ENCODE results near the gene SH3GLB1. TPM values are rescaled to one million over a fixed set of nuclear protein-coding genes. Genes with fewer than 3 reads are reported as not detected.

The SH3GLB1 gene
- total RNA-seq, 1 donor from 2014 or later = 28.9 TPM

DNA sequence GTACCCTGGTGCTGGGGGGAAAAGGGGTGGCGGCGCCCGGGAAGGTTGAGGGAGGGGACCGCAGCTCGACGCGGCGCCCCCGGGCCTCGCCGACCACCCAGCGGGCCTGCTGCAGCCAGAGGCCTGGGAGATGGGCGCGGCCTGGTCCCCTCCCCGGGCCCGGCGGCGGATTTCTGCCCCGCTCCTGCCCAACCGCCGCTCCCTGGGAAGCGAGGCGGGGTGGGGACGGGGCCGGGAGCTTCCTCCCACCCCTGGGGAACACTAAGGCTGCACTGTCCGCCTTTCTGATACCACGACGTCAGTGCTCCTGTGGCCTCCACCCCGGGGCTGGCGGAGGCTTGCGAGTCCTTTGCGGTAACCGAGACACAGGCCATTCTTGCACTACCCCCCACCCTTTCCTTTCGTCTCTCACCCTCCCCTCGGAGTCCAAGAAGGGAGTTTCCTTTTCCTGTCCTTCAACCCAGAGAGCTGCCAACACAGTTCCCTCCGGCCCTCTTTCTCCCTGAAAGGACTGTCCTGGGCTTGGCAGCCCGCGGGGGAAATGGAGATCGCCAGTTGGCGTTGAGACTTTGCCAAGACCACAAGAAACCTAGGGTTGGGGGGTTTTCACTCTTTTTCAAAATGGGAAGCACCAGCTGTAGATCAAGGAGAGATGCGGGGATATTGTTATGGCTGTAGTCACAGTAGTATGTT lies 742 bp downstream of the SH3GLB1 start:
- intact Hi-C loops (cut with DNase I) = loop anchor here (1.0 to 10.0 kb wide), 7 partner anchors 38 to 1980 kb away; partner anchors contain the start of genes HS2ST1, ODF2L, PKN2 and SELENOF
- Histone ChIP-seq H3K9me3 (no peaks in the 10 kb centered on the region), H3K27me3 (no peaks in the 10 kb centered on the region), H3K4me3 (peak overlapping the region; percentile 79 to 90), H3K36me3 (no peaks in the 10 kb centered on the region), H3K4me1 (peaks cover 4 to 29% of the 10 kb centered on the region in 2 donors), H3K27ac (peak overlapping the region; percentile 93 to 97)
- TF ChIP-seq, protein P1, sequence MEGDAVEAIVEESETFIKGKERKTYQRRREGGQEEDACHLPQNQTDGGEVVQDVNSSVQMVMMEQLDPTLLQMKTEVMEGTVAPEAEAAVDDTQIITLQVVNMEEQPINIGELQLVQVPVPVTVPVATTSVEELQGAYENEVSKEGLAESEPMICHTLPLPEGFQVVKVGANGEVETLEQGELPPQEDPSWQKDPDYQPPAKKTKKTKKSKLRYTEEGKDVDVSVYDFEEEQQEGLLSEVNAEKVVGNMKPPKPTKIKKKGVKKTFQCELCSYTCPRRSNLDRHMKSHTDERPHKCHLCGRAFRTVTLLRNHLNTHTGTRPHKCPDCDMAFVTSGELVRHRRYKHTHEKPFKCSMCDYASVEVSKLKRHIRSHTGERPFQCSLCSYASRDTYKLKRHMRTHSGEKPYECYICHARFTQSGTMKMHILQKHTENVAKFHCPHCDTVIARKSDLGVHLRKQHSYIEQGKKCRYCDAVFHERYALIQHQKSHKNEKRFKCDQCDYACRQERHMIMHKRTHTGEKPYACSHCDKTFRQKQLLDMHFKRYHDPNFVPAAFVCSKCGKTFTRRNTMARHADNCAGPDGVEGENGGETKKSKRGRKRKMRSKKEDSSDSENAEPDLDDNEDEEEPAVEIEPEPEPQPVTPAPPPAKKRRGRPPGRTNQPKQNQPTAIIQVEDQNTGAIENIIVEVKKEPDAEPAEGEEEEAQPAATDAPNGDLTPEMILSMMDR (IDR thresholded peaks at IDR 0.05) = no peak
- DNase-seq (ENCODE audit: low spot score in 2 of 2) = peak; percentile 13 to 73

DNA sequence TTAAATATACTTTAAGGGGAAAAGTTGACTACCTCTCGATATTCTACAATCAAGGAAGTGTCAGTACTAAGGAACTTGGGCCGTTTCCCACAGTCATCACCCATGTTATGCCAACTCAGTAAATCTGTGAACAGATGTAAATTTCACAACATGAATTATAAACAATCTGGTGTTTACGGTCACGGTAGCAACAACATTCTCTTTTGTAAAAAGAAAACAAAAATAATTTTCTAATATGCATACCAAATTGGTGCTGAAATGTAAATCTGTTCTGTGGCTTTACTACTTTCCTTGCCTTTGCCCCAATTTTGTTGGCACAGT lies 1.2 kb downstream of the SH3GLB1 start:
- peak overlapping the region; percentile 93 to 97 for H3K27ac ChIP-seq
- DNase-seq (ENCODE audit: low spot score in 2 of 2) = no peak
- H3K4me3 ChIP-seq = peak overlapping the region; percentile 79 to 90
- TF ChIP-seq, protein P1 (IDR thresholded peaks at IDR 0.05) = no peak
- H3K27me3 ChIP-seq = no peaks in the 10 kb centered on the region
- H3K36me3 ChIP-seq = no peaks in the 10 kb centered on the region
- intact Hi-C loops (cut with DNase I) = loop anchor here (2.0 to 10.0 kb wide), 6 partner anchors 37 to 1979 kb away; partner anchors contain the start of genes ODF2L and PKN2
- peaks cover 4 to 32% of the 10 kb centered on the region in 2 donors for H3K4me1 ChIP-seq
- H3K9me3 ChIP-seq = no peaks in the 10 kb centered on the region

DNA sequence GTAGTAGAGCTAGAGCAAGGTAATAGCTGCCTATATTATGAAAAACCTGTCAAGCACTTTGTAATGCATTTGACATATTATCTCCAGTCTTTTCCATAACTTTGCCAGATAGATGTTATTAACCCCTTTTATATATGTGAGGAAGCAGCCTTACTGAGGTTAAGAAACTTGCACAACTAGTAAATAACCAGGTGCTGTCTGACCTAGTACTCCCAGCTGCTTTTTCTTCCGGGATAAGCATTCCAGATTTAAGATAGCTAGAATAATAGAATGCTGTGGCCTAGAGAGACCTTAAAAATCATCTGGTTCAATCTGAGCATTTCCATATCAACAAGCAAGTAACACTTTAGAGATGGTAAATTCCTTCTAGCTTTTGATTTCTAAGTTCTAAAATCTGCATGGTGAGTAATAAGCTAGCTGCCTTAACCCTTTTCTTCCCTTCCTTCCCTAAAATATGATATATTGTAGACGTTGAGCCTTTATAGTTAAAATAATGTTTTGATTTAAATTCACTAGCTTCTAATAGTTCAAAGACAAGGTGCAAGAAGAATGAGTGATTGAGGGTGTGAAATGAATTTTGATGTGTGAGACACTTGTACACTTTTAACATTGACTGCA lies 1.8 kb downstream of the SH3GLB1 start:
- Histone ChIP-seq H3K9me3 (no peaks in the 10 kb centered on the region), H3K4me1 (peaks cover 4 to 35% of the 10 kb centered on the region in 2 donors), H3K36me3 (no peaks in the 10 kb centered on the region), H3K4me3 (peak overlapping the region; percentile 79 to 90), H3K27me3 (no peaks in the 10 kb centered on the region), H3K27ac (peak overlapping the region; percentile 93 to 97)
- intact Hi-C loops (cut with DNase I) = loop anchor here (10.0 kb wide), 5 partner anchors 259 to 1979 kb away; partner anchors contain the start of genes ODF2L and PKN2
- TF ChIP-seq, protein P1 (IDR thresholded peaks at IDR 0.05) = no peak
- no peak for DNase-seq (ENCODE audit: low spot score in 2 of 2)

DNA sequence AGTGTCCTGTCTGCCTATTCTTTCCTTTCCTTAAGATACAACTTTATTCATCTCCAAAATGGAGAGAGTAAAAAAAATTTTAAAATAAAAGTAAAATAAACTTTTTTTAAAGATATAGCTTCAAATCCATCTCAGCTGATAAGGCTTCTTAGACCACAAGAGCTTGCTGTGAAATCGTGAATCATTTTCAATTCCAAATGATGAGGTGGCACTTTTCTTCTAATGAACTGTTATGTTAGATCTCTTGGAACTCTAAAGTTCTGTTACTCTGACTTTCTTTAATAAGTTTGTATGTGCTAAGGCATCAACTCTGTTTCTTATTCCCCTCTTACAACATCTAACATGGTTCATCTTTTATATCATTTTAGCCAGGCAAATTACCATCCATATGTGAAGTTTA lies 4.5 kb downstream of the SH3GLB1 start:
- H3K36me3 ChIP-seq = no peaks in the 10 kb centered on the region
- H3K4me3 ChIP-seq = no peak overlapping the region
- no peaks in the 10 kb centered on the region for H3K27me3 ChIP-seq
- no peak for DNase-seq (ENCODE audit: low spot score in 2 of 2)
- no peaks in the 10 kb centered on the region for H3K9me3 ChIP-seq
- peak overlapping the region; percentile 4 to 5 for H3K27ac ChIP-seq
- TF ChIP-seq, protein P1 (IDR thresholded peaks at IDR 0.05) = no peak
- H3K4me1 ChIP-seq = peaks cover 4 to 43% of the 10 kb centered on the region in 2 donors
- intact Hi-C loops (cut with DNase I) = loop anchor here (10.0 kb wide), 5 partner anchors 256 to 1976 kb away; partner anchors contain the start of genes ODF2L and PKN2

DNA sequence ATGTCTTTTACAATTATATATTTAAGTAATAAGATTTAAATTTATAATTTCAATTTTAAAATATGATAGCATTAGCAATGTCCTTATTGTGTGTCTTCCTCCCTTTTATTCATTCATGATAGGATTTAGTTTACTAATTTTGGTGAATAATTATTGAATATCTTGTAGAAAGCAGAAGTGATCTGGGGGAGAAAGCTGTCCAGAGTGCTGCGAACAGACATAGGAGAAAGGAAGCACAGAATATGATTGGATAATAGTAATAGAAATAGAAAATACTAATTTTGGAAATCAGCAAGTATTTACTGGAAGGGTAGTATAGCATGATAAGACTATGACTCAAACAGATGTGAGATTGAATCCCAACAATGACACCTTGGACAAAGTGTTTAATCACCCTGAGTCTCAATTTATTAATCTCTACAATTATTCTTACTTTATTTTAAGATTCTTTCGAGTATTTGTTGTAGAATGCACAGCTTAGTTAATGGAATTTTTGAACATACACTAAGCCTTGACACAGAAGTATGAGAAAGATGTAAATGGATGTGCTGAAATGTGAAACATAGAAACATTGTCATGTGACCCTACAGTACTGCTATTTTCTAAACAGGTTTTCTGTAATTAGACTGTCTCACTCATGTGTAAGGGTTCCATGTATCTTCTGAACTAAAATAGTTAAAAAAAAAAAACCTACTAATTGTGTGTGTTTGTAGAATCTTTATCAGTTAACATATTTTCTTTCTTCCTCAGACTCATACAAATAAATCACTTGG lies 7.9 kb downstream of the SH3GLB1 start:
- no peaks in the 10 kb centered on the region for H3K27me3 ChIP-seq

More for the DNA sequence above, 7.9 kb downstream of the SH3GLB1 start:
- Histone ChIP-seq H3K4me1 (peaks cover 3 to 41% of the 10 kb centered on the region in 2 donors), H3K27ac (no peak overlapping the region), H3K9me3 (no peaks in the 10 kb centered on the region), H3K4me3 (no peak overlapping the region), H3K36me3 (peaks cover 0 to 9% of the 10 kb centered on the region in 2 donors)
- DNase-seq (ENCODE audit: low spot score in 2 of 2) = no peak
- intact Hi-C loops (cut with DNase I) = no loop called here
- TF ChIP-seq, protein P1 (IDR thresholded peaks at IDR 0.05) = no peak

Data from ascending aorta (tissue), 2 donors.